MM.1S (cell line): Measurements from ENCODE around the gene PDCD2L.

Experiments
- CTCF ChIP-seq: fragments of 300-600 bp; sonication (generic); IDR thresholded peaks from 2 replicates; pipeline ENCODE4 v1.5.1; 2016; ENCODE audit warnings: antibody characterized with exemption, low read length, mixed read lengths
- EZH2 ChIP-seq: fragments of 300-600 bp; sonication (generic); optimal IDR thresholded peaks from 2 replicates; pipeline ENCODE3; 2017; ENCODE audit warnings: low read depth, mild to moderate bottlenecking, antibody characterized with exemption, low read length, mixed read lengths
- EZH2phosphoT487 ChIP-seq: fragments of 300-600 bp; sonication (generic); IDR thresholded peaks from 2 replicates; pipeline ENCODE4 v1.6.1; 2018; ENCODE audit warnings: antibody characterized with exemption, low read length

- TF ChIP-seq CTCF (no peak), EZH2phosphoT487 (no peak), EZH2 (no peak)
Observed at GRCh38 chr19:34474233-34474989, 70.2 kb downstream of the PDCD2L start.
